Measurements from ENCODE around the gene MRPS22.

MRPS22 gene

GRCh38 chr3:139304383-139304782 lies 39.4 kb upstream of the MRPS22 start:
- ChIA-PET POLR2A (no interaction called here), CTCF (interaction anchor here (0.8 to 1.5 kb wide), 4 partner anchors 14 to 68 kb away, joined by 3 to 4 read pairs (median 4); no protein-coding TSS in a partner anchor)
- DNase-seq (ENCODE audit: extremely low spot score), result no peak
- TF ChIP-seq CTCF (IDR thresholded peaks at IDR 0.05; ENCODE audit: control extremely low read depth, extremely low read depth, low read depth, missing control alignments), result no peak

- CTCF ChIA-PET, result no interaction called here
- POLR2A ChIA-PET, result no interaction called here
- no peak for DNase-seq (ENCODE audit: extremely low spot score)
- TF ChIP-seq CTCF (IDR thresholded peaks at IDR 0.05; ENCODE audit: control extremely low read depth, extremely low read depth, low read depth, missing control alignments), result no peak
These were observed 37.7 kb upstream of the MRPS22 start for GRCh38 chr3:139306078-139306477.

- ChIA-PET POLR2A (no interaction called here), CTCF (no interaction called here)
- DNase-seq (ENCODE audit: extremely low spot score), result no peak
- TF ChIP-seq CTCF (IDR thresholded peaks at IDR 0.05; ENCODE audit: control extremely low read depth, extremely low read depth, low read depth, missing control alignments), result no peak
These were observed 36.7 kb upstream of the MRPS22 start for GRCh38 chr3:139307072-139307491.

GRCh38 chr3:139307601-139308555 lies 35.9 kb upstream of the MRPS22 start:
- TF ChIP-seq CTCF (IDR thresholded peaks at IDR 0.05; ENCODE audit: control extremely low read depth, extremely low read depth, low read depth, missing control alignments), result no peak
- DNase-seq (ENCODE audit: extremely low spot score), result no peak
- CTCF ChIA-PET, result interaction anchor here (1.1 kb wide), 1 partner anchor 21 kb away, joined by 4 read pairs; no protein-coding TSS in a partner anchor
- POLR2A ChIA-PET, result no interaction called here

- ChIA-PET POLR2A (no interaction called here), CTCF (interaction anchor here (1.1 kb wide), 1 partner anchor 20 kb away, joined by 4 read pairs; no protein-coding TSS in a partner anchor)
- no peak for TF ChIP-seq CTCF (IDR thresholded peaks at IDR 0.05; ENCODE audit: control extremely low read depth, extremely low read depth, low read depth, missing control alignments)
- no peak for DNase-seq (ENCODE audit: extremely low spot score)
These were observed 35.3 kb upstream of the MRPS22 start for GRCh38 chr3:139308560-139308959.

GRCh38 chr3:139309061-139309591 lies 34.7 kb upstream of the MRPS22 start:
- no peak for DNase-seq (ENCODE audit: extremely low spot score)
- CTCF ChIA-PET, result no interaction called here
- TF ChIP-seq CTCF (IDR thresholded peaks at IDR 0.05; ENCODE audit: control extremely low read depth, extremely low read depth, low read depth, missing control alignments), result no peak
- POLR2A ChIA-PET, result no interaction called here

Measured in GM10248 (cell line).